HepG2 (cell line): ENCODE data around the gene ADPRS. TPM values are rescaled to one million over a fixed set of nuclear protein-coding genes. Genes with fewer than 3 reads are reported as not detected.

Experiments
- CENPX ChIP-seq: sonication (generic); formaldehyde crosslinking; IDR thresholded peaks from 2 replicates; pipeline ENCODE4 v1.9.0; 2021; ENCODE audit warnings: mild to moderate bottlenecking, missing genetic modification reagents, moderate library complexity
- HNRNPH1 ChIP-seq: fragments of 200-400 bp; formaldehyde crosslinking; optimal IDR thresholded peaks from 2 replicates; pipeline ENCODE3; 2017; ENCODE audit warnings: mild to moderate bottlenecking, low read depth, low read length
- TRIM24 ChIP-seq: sonication (generic); formaldehyde crosslinking; IDR thresholded peaks from 2 replicates; pipeline ENCODE4 v1.8.0; 2022; ENCODE audit warnings: mild to moderate bottlenecking, missing genetic modification reagents
- ZNF280B ChIP-seq: sonication (generic); formaldehyde crosslinking; IDR thresholded peaks from 2 replicates; pipeline ENCODE4 v1.5.0; 2020; ENCODE audit warnings: missing genetic modification reagents, mild to moderate bottlenecking, borderline replicate concordance
- ZNF646 ChIP-seq: sonication (generic); formaldehyde crosslinking; IDR thresholded peaks from 2 replicates; pipeline ENCODE4 v1.9.0; 2021; ENCODE audit warnings: mild to moderate bottlenecking, missing genetic modification reagents
- polyA plus RNA-seq, 8 experiments: library from polyadenylated mRNA; depleted of rRNA in 3 of 8; stranded (reverse) in 7 of 8; unstranded in 1 of 8; fragments of >200 nt; fragmentation: Illumina TruSeq in 4 of 8; extraction: Trizol in 4 of 8; gene quantifications; 2 replicates each; pipeline versions ENCODE4 v1.2.1 to v1.2.3, GENCODE V29; 2011 to 2016; ENCODE audit warnings: low read depth in 4 of 8, missing spikeins in 1 of 8, mixed read lengths in 1 of 8; ENCODE audit not compliant: insufficient read depth in 1 of 8
- total RNA-seq, 5 experiments: library from RNA; depleted of rRNA; stranded (reverse); fragments of >200 nt; fragmentation: Illumina TruSeq; extraction: Trizol; gene quantifications; 2 replicates each; pipeline ENCODE4 v1.2.3, GENCODE V29; 2016; ENCODE audit warnings: low read depth in 1 of 5

The ADPRS gene
- total and polyA plus RNA-seq, 2 of the 13 experiments (the other 11 are each of a cell fraction or from before 2014, with no cell fraction given) = 30.6 to 36.4 TPM

- TF ChIP-seq ZNF646 (CRISPR knock-in tag) (no peak), TRIM24 (no peak), ZNF280B (CRISPR knock-in tag) (no peak), CENPX (CRISPR knock-in tag) (no peak), HNRNPH1 (no peak)
Measured at GRCh38 chr1:36080236-36080635, 8.5 kb upstream of the ADPRS start (continued).
